Measurements from ENCODE around the gene TBC1D22A.

TBC1D22A gene

GRCh38 chr22:46982635-46983034, 220.2 kb downstream of the TBC1D22A start:
- H3K9me3 Mint-ChIP-seq: no peaks in the 10 kb centered on the region
- H3K36me3 Mint-ChIP-seq (ENCODE audit: low read depth): peaks cover 8% of the 10 kb centered on the region
- no peaks in the 10 kb centered on the region for H3K27me3 Mint-ChIP-seq (ENCODE audit: low read depth)
- no peak overlapping the region for H3K4me3 Mint-ChIP-seq
- no peak overlapping the region for H3K27ac Mint-ChIP-seq
- H3K4me1 Mint-ChIP-seq (ENCODE audit: low read depth): peaks cover 2% of the 10 kb centered on the region

- Mint-ChIP-seq H3K27ac (no peak overlapping the region), H3K9me3 (no peaks in the 10 kb centered on the region), H3K4me1 (ENCODE audit: low read depth) (peaks cover 2% of the 10 kb centered on the region), H3K4me3 (no peak overlapping the region), H3K27me3 (ENCODE audit: low read depth) (no peaks in the 10 kb centered on the region), H3K36me3 (ENCODE audit: low read depth) (peaks cover 8% of the 10 kb centered on the region)
Measured at GRCh38 chr22:46983046-46983445, 220.6 kb downstream of the TBC1D22A start.

GRCh38 chr22:46984751-46985506, 222.5 kb downstream of the TBC1D22A start:
- Mint-ChIP-seq H3K9me3 (no peaks in the 10 kb centered on the region), H3K27me3 (ENCODE audit: low read depth) (no peaks in the 10 kb centered on the region), H3K36me3 (ENCODE audit: low read depth) (no peaks in the 10 kb centered on the region), H3K4me1 (ENCODE audit: low read depth) (peaks cover 2% of the 10 kb centered on the region), H3K27ac (no peak overlapping the region), H3K4me3 (no peak overlapping the region)

GRCh38 chr22:46985507-46985882, 223.0 kb downstream of the TBC1D22A start:
- peaks cover 2% of the 10 kb centered on the region for H3K4me1 Mint-ChIP-seq (ENCODE audit: low read depth)
- H3K27me3 Mint-ChIP-seq (ENCODE audit: low read depth): no peaks in the 10 kb centered on the region
- no peaks in the 10 kb centered on the region for H3K9me3 Mint-ChIP-seq
- no peak overlapping the region for H3K4me3 Mint-ChIP-seq
- no peak overlapping the region for H3K27ac Mint-ChIP-seq
- H3K36me3 Mint-ChIP-seq (ENCODE audit: low read depth): no peaks in the 10 kb centered on the region

GRCh38 chr22:46986788-46987187, 224.3 kb downstream of the TBC1D22A start:
- no peaks in the 10 kb centered on the region for H3K9me3 Mint-ChIP-seq
- H3K4me3 Mint-ChIP-seq: no peak overlapping the region
- H3K27me3 Mint-ChIP-seq (ENCODE audit: low read depth): no peaks in the 10 kb centered on the region
- H3K27ac Mint-ChIP-seq: no peak overlapping the region
- H3K36me3 Mint-ChIP-seq (ENCODE audit: low read depth): no peaks in the 10 kb centered on the region
- H3K4me1 Mint-ChIP-seq (ENCODE audit: low read depth): no peaks in the 10 kb centered on the region

- H3K27ac Mint-ChIP-seq: no peak overlapping the region
- no peaks in the 10 kb centered on the region for H3K9me3 Mint-ChIP-seq
- no peaks in the 10 kb centered on the region for H3K36me3 Mint-ChIP-seq (ENCODE audit: low read depth)
- H3K27me3 Mint-ChIP-seq (ENCODE audit: low read depth): no peaks in the 10 kb centered on the region
- H3K4me1 Mint-ChIP-seq (ENCODE audit: low read depth): no peaks in the 10 kb centered on the region
- H3K4me3 Mint-ChIP-seq: no peak overlapping the region
Measured at GRCh38 chr22:46990937-46991550, 228.6 kb downstream of the TBC1D22A start.

- Mint-ChIP-seq H3K9me3 (no peaks in the 10 kb centered on the region), H3K36me3 (ENCODE audit: low read depth) (no peaks in the 10 kb centered on the region), H3K27ac (no peak overlapping the region), H3K27me3 (ENCODE audit: low read depth) (no peaks in the 10 kb centered on the region), H3K4me3 (no peak overlapping the region), H3K4me1 (ENCODE audit: low read depth) (no peaks in the 10 kb centered on the region)
Measured at GRCh38 chr22:46991666-46992065, 229.2 kb downstream of the TBC1D22A start.

GRCh38 chr22:46992121-46992731, 229.8 kb downstream of the TBC1D22A start:
- no peaks in the 10 kb centered on the region for H3K9me3 Mint-ChIP-seq
- no peaks in the 10 kb centered on the region for H3K36me3 Mint-ChIP-seq (ENCODE audit: low read depth)
- H3K27ac Mint-ChIP-seq: no peak overlapping the region
- no peak overlapping the region for H3K4me3 Mint-ChIP-seq
- no peaks in the 10 kb centered on the region for H3K27me3 Mint-ChIP-seq (ENCODE audit: low read depth)
- no peaks in the 10 kb centered on the region for H3K4me1 Mint-ChIP-seq (ENCODE audit: low read depth)

GRCh38 chr22:46993633-46994032, 231.2 kb downstream of the TBC1D22A start:
- Mint-ChIP-seq H3K36me3 (ENCODE audit: low read depth) (no peaks in the 10 kb centered on the region), H3K27ac (no peak overlapping the region), H3K9me3 (no peaks in the 10 kb centered on the region), H3K27me3 (ENCODE audit: low read depth) (no peaks in the 10 kb centered on the region), H3K4me3 (no peak overlapping the region), H3K4me1 (ENCODE audit: low read depth) (no peaks in the 10 kb centered on the region)

- H3K36me3 Mint-ChIP-seq (ENCODE audit: low read depth): peaks cover 3% of the 10 kb centered on the region
- no peaks in the 10 kb centered on the region for H3K27me3 Mint-ChIP-seq (ENCODE audit: low read depth)
- no peak overlapping the region for H3K27ac Mint-ChIP-seq
- no peak overlapping the region for H3K4me3 Mint-ChIP-seq
- H3K9me3 Mint-ChIP-seq: no peaks in the 10 kb centered on the region
- no peaks in the 10 kb centered on the region for H3K4me1 Mint-ChIP-seq (ENCODE audit: low read depth)
Measured at GRCh38 chr22:46994265-46994664, 231.8 kb downstream of the TBC1D22A start.

- peaks cover 3% of the 10 kb centered on the region for H3K36me3 Mint-ChIP-seq (ENCODE audit: low read depth)
- H3K27me3 Mint-ChIP-seq (ENCODE audit: low read depth): no peaks in the 10 kb centered on the region
- H3K9me3 Mint-ChIP-seq: no peaks in the 10 kb centered on the region
- no peak overlapping the region for H3K27ac Mint-ChIP-seq
- no peak overlapping the region for H3K4me3 Mint-ChIP-seq
- H3K4me1 Mint-ChIP-seq (ENCODE audit: low read depth): peaks cover 4% of the 10 kb centered on the region
Measured at GRCh38 chr22:46994983-46995382, 232.5 kb downstream of the TBC1D22A start.

GRCh38 chr22:46995501-46996360, 233.3 kb downstream of the TBC1D22A start:
- Mint-ChIP-seq H3K4me1 (ENCODE audit: low read depth) (peaks cover 10% of the 10 kb centered on the region), H3K27ac (no peak overlapping the region), H3K36me3 (ENCODE audit: low read depth) (peaks cover 7% of the 10 kb centered on the region), H3K4me3 (no peak overlapping the region), H3K9me3 (no peaks in the 10 kb centered on the region), H3K27me3 (ENCODE audit: low read depth) (no peaks in the 10 kb centered on the region)

- Mint-ChIP-seq H3K36me3 (ENCODE audit: low read depth) (peaks cover 7% of the 10 kb centered on the region), H3K4me3 (no peak overlapping the region), H3K4me1 (ENCODE audit: low read depth) (peaks cover 12% of the 10 kb centered on the region), H3K27ac (no peak overlapping the region), H3K27me3 (ENCODE audit: low read depth) (no peaks in the 10 kb centered on the region), H3K9me3 (no peaks in the 10 kb centered on the region)
Measured at GRCh38 chr22:46996595-46997310, 234.3 kb downstream of the TBC1D22A start.

All from T-helper 1 cell treated with Interleukin-12 subunit alpha and Interleukin-12 subunit beta and Interleukin-4 antibody, amounts not matched to agents 30 μg/mL and 1 μg/mL, for 36 hours (primary cell).